GM12872 (cell line): ENCODE data around the gene GPHB5.

Experiments used
- CTCF ChIP-seq: IDR thresholded peaks from 3 replicates; pipeline ENCODE4 v1.5.1; 2011; ENCODE audit warnings: low read depth, mild to moderate bottlenecking, low read length, moderate library complexity; ENCODE audit not compliant: insufficient read depth

GPHB5 gene

GRCh38 chr14:63290741-63291430 lies 27.8 kb downstream of the GPHB5 start:
- no peak for TF ChIP-seq CTCF

- TF ChIP-seq CTCF, result no peak
Measured at GRCh38 chr14:63288853-63289252, 29.9 kb downstream of the GPHB5 start.

DNA sequence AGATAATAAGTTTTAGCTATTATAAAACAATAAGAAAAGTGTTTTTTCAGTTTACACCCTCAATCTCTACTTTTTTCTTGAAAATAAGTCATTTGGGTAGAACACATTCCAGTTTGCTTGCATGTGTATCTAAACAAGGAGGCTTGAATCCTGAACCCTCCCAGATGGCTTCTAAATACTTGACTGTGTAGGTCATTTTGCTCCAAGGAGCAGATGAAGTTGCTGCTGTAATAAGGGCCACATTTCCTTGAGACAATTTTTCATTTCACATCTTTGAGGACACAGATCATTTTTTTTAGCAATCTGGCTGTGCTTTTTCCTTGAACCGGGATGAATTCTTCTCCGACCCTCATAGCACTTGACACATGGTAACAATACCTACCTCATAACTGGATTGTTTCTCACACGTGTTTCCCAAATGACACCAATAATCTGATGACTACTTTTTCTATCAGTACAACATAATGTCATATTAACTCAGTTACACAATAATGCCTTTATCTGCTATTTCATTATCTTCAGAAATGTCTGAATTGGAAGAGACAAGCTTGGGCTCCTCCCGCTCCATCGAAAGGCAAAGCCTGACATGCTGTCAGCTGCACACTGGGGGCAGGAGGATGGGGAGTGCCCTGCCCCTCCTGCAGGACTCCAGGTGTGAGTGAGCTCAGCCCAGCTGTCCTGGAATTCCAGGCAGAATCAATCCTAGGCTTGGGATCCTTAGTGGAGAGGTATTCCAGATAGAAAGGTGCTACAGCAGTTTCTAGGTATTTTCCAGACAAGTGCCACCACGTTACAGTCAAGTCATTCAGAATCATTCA lies 30.9 kb downstream of the GPHB5 start:
- no peak for TF ChIP-seq CTCF

DNA sequence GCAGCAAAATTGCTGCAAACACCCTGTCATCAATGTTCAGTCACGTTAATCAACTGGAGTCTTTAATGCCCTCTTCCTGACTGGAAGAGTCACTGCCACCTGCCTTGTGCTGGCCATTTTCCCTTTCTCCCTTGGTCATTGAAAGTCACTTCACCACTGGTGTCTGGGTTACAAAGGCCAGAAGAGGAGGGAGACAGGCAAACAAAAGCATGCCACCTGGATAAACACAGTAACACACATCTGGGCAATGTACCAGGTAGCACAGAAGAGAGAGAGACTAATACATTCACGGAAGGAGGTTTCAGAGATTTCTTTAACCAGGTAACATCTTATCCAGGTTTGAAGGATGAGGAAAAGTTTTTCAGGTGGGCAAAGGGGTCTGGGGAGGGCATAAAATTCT lies 32.7 kb downstream of the GPHB5 start:
- TF ChIP-seq CTCF, result no peak

DNA sequence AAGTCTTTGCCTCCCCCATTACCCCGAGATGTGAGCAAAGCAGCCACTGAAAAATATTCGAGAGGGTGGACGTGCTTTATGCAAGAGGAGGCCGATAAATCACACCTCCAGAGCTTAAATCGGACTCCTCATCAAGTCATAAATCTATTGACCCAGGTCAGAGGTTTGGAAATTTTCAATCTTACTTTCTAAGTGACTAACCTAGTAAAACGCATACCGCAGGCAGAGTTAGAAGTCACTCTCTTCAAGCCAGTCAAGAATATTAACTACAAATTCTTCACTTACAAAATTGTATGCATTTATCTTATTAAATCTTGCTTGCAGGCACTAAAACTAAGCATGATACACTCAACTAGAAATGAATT lies 34.9 kb downstream of the GPHB5 start:
- TF ChIP-seq CTCF, result no peak

- TF ChIP-seq CTCF, result no peak
Measured at GRCh38 chr14:63282997-63283883, 35.5 kb downstream of the GPHB5 start.

GRCh38 chr14:63277591-63278183 lies 41.0 kb downstream of the GPHB5 start:
- no peak for TF ChIP-seq CTCF
